NCI-H510A (cell line): Measurements from ENCODE around the gene POLR1E.

Source experiments
- DNase-seq: peaks from one replicate; lab custom pipeline; 2025; lab: John Stamatoyannopoulos, UW

The POLR1E gene

GRCh38 chr9:37540634-37541033, 54.9 kb downstream of the POLR1E start:
- no peak for DNase-seq

- DNase-seq, result no peak
Measured at GRCh38 chr9:37541465-37541864, 55.7 kb downstream of the POLR1E start.

GRCh38 chr9:37542488-37542887, 56.7 kb downstream of the POLR1E start:
- DNase-seq, result no peak

- no peak for DNase-seq
Measured at GRCh38 chr9:37542895-37543294, 57.1 kb downstream of the POLR1E start.

- DNase-seq, result no peak
Measured at GRCh38 chr9:37543468-37543867, 57.7 kb downstream of the POLR1E start.

- no peak for DNase-seq
Measured at GRCh38 chr9:37547328-37547878, 61.7 kb downstream of the POLR1E start.

GRCh38 chr9:37549527-37549926, 63.8 kb downstream of the POLR1E start:
- DNase-seq, result no peak

- DNase-seq, result no peak
Measured at GRCh38 chr9:37550781-37551180, 65.0 kb downstream of the POLR1E start.

- no peak for DNase-seq
Measured at GRCh38 chr9:37551468-37551867, 65.7 kb downstream of the POLR1E start.

- DNase-seq, result no peak
Measured at GRCh38 chr9:37551888-37552287, 66.1 kb downstream of the POLR1E start.
